ENCODE measurements around the gene KRT71.
"Not testable (repeated sequence)": the region's sequence is repeated elsewhere in the genome, so short reads cannot be mapped to it uniquely, and the experiment has no call there.

The KRT71 gene

DNA sequence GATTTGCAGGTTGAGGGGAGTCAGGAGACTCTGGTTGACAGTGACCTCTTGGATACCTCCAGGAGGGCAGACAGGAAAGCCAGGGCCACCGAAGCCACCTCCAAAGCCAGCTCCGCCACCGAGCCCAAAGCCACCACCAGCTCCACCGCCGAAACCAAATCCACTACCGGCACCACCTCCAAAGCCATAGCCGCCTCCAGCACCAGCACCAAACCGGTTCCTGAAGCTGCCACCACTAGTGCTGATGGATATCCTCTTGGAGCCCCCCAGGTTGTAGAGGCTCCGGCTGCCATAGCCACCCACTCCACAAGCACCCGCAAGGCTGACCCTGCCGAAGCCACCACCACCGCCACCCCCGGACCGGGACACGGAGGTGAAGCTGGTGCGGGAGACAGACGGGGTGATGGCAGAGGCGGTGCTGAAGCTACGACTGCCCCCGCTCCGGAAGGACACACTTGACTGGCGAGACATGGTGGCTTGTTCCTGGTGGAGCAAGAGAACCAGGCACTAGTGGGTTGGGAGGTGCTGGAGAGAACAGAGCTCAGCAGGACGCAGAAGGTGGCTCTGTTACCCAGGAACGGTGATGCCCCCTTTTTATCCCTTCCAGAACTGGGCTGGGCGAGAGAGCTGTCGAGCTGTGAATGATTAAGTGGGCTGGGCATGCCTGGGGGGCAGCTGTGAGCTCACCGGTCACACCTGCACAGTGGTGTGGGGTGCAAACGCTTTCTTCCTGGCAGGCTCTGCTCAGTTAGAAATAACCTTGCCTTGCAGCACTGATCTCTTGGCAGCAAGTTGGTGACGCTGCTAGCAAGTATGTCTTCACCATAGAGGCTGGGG lies 32.9 kb downstream of the KRT71 start, which contains the start of gene KRT5:
KRT5 (minus strand) TSS at position 569 of the 837 bp plus-strand sequence; CDS start at position 471, 98 bp downstream.
- no peak for DNase-seq

DNA sequence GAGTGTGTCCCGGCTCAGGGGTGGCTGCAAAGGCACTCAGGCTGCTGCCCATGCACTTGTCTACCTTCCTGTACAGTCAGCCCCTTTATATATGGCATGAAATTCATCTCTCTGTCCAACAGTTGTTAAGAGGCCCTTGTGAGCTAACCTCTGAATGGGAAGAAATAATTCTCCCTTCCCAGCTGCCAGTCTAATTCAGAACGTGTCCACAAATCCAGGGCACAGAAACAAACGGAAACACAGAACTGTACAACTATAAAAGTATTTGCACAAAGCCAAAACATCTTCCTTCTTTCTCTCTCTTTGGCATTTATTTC lies 33.6 kb downstream of the KRT71 start:
- no peak for DNase-seq

DNA sequence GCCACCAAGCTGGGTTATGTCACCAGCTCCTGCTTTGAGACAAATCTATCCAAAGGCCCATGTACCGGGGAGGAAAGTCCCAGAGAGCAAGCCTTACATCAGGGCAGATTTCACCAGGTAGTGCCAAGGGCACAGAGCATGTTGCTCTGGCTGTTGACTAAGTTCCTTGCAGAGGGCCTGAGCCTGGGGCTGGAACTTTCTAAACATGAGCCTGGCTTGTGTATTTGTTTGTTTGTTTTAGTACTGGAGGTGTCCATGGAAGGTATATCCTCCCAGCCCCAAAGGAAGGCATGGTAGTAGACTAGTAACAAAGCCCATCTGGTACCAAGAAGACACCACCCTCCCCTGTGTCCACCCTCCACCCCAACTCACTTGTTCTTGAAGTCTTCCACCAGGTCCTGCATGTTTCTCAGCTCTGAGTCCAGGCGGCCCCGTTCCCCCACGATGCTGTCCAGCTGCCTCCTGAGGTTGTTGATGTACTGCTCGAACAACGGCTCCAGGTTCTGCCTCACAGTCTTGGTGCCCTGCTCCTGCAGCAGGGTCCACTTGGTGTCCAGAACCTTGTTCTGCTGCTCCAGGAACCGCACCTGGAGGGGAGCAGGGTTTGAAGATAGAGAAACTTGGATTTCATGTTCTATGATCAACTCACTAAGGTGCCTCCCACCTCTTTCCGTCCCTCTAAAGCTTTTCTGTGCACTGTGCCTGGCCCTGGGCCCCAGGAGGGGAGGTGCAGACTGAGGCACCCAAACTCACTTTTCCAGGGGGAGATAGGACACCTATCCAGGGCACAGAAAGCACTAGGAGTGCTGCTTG lies 34.2 kb downstream of the KRT71 start:
- no peak for DNase-seq

DNA sequence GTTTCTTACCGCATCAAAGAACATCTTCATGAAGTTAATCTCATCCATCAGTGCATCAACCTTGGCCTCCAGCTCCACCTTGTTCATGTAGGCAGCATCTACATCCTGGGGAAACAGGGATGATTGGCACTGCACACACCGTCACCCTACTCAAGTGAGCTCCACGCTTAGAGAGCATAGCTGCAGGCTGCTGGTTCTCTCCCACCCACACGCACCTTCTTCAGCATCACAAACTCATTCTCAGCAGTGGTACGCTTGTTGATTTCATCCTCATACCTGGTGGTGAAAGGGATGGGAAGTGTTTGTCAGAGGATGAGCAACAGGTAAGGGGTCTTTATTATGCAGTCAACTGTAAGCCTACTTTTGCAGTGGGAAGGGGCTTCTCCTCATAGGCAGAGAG lies 35.1 kb downstream of the KRT71 start:
- no peak for DNase-seq

DNA sequence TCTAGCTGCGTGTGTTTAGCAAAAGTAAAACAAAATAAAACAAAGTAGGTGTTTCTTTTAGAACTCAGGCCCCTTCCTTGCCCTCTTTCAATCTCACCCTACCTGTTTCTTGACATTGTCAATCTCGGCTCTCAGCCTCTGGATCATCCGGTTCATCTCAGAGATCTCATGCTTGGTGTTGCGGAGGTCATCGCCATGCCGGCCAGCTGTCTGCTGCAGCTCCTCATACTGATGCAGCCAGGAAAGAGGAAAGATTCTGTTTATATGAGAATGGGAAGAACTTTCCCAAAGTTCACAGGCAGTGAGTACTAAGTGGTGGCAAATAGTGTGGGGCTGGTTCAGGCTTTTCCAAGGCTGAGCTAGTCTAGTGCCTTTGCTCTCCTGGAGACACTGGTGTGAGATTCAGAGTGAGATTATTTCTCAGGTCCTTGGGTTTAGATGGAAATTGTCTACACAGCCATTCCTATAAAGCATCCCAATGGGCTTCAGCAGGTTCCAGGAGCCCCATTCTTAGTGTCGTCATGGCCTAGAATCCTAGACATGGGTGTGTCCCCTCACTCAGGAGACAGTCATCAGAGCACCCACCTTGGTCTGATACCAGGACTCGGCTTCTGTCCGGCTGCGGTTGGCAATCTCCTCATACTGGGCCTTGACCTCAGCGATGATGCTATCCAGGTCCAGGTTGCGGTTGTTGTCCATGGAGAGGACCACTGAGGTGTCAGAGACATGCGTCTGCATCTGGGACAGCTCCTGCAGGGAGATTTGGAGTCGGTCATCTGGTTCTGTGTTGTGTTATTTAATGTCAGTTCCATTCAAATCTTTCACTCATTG lies 35.7 kb downstream of the KRT71 start:
- DNase-seq: no peak

DNA sequence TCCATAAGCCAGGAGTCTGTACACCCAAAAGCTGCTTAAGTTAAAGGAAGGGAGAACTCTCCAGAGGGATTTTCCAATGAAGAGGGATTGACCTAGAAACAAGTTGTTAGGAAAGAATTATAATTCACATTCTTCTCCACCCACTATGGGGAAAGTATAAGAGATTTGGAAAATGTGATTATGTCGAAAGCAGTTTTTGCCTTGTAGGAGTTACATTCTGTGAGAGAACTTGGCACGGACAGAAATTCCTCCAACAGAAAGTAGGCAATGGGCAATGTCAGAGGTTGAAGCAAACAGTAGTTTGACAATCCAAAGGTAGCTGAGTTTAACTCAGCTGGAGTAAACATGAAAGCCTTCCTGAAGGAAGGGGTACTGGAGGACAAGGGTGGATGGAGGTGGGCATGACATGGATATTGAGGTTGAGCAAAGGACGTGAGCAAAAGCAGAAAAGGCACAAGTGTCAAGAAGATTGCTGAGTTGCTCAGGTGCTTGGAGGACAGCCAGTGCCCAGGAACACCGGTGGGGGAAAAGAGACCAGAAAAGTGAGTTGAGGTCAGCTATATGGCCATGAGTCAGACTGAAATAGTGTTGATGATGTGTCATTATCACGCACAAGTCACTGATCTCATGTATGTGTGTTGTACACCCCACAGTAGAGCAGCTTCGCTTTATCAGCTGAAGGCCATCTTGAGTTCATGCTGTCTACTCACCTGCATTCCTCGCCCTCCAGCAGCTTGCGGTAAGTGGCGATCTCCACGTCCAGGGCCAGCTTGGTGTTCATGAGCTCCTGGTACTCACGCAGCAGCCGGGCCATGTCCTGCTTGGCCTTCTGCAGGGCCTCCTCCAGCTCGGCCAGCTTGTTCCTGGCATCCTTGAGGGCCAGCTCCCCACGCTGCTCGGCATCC lies 36.8 kb downstream of the KRT71 start:
- no peak for DNase-seq

DNA sequence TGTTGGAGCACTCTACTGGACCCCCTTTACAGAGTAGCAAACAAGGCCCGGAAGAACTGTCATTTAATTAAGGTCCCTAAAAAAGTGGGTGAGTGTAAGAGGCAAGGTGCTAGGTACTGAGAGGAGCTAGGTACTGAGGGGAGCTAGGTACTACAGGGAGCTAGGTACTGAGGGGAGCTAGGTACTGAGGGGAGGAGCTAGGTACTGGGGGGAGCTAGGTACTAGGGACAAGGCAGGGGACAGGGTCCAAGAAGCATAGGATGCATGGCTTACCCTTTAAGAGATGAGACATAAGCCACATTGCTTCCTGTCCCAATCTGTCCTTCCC lies 37.7 kb downstream of the KRT71 start:
- no peak for DNase-seq

DNA sequence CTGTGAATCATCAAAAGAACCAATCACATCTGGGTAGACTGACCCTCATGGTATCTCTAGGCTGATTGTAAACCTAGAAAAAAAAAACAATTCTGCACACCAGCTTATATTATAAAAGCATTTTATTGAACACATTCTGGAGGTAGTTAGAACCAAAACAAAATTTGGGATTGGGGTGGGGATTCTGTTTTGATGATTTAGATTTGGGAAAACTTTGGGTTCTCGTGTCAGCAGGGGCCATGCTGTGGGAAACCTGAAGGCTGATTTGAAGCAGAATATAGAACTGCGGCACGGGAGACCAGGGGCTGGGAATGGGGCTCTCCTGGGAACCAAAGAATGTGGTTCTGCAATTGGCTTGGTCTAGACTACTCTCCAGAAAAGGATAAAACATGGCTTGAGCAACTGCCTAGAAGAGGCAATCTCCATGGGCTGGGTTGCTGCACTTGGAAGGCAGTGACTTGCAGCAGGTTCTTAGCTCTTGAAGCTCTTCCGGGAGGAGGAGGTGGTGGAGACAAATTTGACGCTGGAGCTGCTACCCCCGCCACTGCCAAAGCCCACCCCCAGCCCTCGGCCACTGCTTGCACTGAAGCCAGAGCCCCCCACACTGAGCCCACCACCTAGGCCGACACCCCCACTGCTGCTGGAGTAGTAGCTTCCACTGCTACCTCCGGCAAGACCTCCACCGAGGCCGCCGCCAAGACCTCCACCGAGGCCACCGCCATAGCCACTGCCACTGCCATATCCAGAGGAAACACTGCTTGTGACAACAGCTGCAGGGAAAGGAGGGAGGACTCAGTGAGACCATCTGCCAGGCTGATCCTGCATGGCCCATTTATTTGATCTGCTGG lies 38.2 kb downstream of the KRT71 start:
- DNase-seq: no peak

DNA sequence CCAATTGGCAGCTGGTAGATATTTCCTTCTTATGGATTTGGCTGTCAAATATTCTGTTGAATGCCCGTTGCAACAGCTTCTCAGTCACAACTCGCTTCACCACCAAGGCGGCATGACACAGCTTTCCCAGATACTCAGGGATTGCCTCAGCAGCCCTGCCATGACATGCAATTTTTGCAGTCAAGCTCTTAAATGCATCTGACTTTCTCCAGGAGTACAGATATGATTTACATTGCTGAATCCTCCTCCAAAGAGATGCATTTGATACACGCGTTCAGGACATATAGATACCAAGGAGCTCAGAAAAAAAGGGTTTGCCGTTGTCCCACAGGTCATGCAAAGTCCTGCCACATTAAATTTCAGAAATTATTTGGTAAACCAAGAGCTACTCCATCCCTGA lies 39.2 kb downstream of the KRT71 start:
- no peak for DNase-seq

DNA sequence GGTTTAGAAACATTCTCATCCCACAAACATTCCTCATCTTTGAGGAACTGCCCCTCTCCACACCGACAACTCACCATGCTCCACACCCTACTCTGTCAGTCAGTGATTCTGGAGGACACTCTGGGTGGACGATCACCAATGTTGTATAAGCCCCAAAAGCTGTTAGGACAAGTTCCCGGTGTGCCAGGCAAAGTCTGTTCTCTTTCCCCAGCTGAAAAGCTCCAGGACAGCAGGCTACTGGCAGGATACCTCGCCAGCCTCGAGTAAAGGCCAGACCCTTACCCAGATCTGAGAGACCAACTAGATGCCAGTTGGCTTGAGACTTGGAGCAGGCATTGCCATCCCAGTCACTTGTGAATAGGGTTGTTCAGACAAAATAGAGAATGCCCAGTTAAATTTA lies 44.7 kb downstream of the KRT71 start:
- no peak for DNase-seq

DNA sequence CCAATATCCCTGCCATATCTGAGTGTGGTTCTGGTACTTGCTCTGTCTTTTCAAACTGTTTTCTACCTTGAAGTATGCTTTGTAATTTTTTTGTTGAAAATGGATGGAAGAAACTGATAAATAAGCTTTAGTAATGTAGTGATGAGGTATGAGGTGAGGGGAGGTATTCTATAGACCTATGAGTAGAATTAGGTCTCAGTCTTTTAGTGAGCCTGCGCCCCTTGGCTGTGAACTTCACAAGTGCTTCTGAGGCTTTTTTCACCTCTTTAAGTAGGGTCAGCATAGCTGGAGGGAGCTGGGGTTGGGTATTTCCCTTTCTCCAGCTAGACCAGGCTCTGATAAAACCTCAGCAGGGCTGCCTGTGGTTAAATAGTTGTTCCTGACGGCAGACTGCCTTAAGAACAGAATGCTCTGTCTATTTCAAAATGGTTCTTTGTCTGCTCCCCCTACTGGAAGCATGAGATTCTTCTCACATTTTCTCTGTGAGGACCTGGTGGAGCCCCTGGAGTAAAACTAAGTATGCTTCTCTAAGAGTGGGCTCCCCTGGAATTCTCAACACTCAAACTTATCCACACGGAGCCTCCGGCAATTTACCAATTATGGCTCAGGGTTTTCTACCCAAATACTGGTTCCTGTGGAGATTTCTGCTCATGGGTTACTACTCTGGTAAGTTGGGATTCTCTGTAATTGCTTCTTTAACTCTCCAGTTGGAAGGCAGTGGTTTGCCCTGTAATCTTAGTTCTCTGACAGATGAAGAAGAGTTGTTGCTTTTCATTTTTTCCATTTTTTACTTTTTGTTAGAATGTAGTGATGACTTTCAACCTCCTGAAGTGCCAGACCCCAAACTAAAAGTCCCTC lies 45.9 kb downstream of the KRT71 start:
- no peak for DNase-seq

DNA sequence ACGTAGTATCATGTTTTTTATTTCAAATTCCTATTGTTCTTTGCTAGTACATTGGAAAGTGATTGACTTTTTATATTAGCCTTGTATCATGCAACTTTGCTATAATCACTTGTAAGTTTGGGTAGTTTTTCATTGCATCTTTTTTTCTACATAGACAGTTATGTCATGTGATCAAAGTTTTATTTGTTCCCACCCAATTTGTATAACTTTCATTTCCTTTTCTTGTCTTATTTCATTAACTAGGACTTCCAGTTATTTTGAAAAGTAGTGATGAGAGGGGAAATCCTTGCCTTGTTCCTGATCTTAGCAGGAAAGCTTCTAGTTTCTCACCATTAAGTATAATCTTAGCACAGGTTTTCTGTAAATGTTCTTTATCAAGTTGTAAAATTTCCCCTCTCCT lies 50.1 kb downstream of the KRT71 start:
- no peak for DNase-seq

DNA sequence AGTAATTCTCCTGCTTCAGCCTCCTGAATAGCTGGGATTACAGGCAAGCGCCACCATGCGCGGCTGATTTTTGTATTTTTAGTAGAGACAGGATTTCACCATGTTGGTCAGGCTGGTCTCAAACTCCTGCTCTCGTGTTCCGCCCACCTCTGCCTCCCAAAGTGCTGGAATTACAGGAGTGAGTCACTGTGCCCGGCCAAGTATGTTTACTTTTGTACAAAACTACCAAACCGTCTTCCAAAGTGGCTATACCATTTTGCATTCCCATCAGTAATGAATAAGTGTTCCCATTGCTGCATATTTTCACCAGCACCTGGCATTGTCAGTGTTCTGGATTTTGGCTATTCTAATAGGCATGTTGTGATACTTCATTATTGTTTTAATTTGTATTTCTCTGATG lies 51.5 kb downstream of the KRT71 start:
- no peak for DNase-seq

DNA sequence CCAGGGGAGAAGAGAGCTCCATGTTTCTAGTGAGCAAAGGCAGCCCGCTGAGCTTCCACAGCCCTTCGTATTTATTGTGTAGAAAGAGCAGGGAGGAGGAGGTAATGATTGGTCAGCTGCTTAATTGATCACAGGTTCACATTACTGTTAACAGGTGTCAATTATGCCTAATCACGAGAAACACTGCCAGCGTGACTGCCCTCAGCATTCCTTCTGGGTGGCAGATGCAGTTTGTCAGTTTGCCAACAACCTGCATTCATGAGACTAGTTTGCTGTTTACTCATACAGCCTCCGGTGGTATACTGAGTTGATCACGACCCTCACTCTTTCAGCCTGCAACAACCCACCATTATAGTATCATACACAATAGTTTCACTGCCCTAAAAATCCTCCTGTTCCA lies 52.4 kb downstream of the KRT71 start:
- DNase-seq: not testable (repeated sequence)

DNA sequence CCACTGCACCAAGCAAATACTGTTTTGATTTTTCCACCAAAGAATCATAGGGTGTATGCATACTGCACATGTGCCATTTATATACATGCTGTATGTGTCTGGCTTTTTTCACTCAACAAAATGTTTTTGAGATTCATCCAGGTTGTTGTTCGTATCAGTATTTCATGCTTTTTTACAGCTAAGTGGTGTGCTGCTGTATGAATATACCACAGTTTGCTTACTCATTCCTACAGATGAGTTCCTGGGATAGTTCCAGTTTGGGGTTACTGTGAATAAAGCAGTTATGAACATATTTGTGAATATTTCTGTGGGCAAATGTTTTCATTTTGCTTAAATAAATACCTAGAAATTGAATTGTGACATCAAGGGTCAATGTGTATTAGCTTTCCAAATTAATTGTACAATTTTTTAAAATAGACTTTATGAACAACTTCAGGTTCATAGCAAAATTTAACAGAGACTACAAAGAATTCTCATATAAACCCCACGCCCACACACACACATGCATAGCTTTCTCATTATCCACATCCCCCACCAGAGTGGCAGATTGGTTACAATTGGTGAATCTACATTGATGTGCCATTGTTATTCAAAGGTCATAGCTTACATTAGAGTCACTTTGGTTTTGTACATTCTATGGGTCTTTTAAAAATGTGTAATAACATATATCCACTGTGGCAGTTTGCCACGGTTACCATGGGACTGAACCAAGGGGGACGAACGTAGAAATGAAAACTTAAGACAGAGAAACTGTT lies 53.0 kb downstream of the KRT71 start:
- no peak for DNase-seq

DNA sequence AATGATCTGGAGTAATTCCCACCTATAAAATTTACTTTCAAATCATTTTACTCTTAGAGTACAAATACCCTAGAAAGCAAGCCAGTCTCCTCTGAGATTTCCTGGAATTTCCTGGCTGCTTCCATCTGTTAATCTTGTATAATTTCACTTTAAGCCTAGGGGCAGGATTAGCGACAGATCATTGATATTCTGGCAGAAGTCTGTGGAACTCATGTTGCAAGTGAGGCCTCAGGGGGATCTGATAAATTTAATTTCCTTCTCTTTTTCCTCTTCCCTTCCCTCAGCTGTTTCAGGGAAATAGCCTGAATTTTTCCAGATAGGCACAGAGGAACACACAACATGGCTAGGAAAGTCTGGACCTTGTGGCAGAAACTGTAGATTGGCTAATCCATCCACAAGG lies 54.0 kb downstream of the KRT71 start:
- no peak for DNase-seq

DNA sequence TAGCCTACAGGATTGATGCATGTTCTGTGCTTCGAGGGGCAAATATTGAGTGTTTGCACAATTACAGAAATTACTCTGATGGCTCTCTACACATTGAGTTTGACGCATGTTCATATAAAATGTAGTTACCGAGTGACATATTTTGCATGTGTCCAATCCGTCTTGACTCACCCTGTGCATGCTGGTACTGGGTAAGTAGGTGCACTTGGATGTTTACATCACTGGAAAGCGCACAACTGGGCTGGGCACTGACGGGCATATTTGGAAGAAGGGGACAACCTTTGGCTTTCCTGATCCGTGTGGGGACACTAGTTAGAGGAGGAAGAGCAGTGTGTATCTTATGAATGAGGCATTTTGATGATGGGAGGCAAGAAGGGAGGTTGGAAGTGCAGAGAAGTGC lies 55.0 kb downstream of the KRT71 start:
- no peak for DNase-seq

DNA sequence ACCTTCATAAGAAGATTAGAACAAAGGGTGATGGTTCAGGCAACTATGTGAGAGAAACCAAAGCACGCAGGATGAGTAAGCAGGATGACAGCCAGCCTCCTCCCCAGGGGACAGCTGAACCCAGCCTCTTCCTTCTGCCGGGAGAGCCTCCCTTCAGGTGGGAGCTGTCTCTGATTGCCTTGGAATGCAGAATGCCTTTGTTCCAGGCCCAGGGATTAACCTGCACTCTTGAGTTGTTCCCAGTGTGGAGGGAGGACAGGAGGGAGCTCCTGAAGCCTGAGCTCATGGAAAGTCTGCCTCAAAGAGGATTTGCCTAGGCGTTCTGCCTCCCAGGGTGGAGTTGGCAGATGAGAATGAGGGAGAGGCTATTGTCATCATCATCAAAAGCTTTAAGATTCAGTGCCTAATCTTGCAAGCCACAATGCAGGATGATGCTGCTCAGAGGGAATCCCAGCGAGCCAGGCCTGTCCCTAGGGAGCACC lies 56.3 kb downstream of the KRT71 start:
- DNase-seq: no peak

DNA sequence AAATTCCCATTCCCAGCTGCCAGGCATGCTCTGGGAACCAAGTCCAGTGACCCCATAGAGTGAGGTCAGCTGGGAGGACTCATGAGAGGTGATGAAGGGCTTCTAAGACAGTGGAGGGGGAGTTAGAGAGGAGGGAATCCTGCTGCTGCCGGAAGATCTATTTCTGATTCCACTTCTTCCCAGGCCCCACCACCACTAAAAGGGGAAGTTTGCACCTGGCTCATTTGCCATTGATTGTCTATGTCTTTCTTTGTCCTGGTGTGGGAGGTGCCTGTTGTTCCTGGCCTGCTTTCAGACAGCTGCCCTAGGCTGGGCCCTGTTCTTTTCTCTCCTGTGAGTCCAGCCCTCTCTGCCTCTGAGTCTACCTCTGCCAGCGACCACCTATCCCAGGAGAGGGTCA lies 56.9 kb downstream of the KRT71 start:
- DNase-seq: peak; percentile 33

DNA sequence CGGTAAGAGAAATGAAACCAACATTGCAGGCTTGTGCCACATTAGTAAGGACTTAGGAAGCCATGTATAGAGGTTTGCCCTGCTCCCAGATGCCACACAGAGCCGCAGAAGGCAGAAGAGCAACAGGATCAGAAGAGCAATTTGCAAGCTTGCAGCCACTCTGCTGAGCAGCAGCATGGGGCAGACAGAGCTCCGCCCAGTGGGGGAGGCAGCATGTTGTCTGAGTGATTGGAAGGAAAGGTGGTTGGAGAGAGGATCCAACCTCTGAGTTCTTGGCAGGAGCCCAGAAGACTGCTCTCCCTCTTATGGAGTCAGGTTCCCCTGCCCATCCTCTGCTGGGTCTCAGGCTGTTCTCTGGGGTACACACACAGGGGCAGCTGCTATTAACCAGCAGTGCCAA lies 57.6 kb downstream of the KRT71 start:
- peak; percentile 91 for DNase-seq
